Measurements from ENCODE around the gene PFDN6.
"Not testable (repeated sequence)": the region's sequence is repeated elsewhere in the genome, so short reads cannot be mapped to it uniquely, and the experiment has no call there.

PFDN6 gene

GRCh38 chr6:33251395-33252012, 37.9 kb upstream of the PFDN6 start:
- Histone ChIP-seq H4K20me1 (ENCODE audit: insufficient read depth, low read length) (no peaks in the 10 kb centered on the region), H3K27me3 (ENCODE audit: low read depth, low read length) (no peaks in the 10 kb centered on the region), H3K9me3 (ENCODE audit: insufficient read depth, low read length) (no peaks in the 10 kb centered on the region), H3K79me2 (ENCODE audit: low read length) (no peaks in the 10 kb centered on the region; the same call in 1 of the 2 replicates), H3K4me1 (ENCODE audit: low read length) (peaks cover 7% of the 10 kb centered on the region), H2AFZ (ENCODE audit: low read depth, low read length) (no peak overlapping the region), H3K27ac (ENCODE audit: low read length) (no peak overlapping the region), H3K9ac (ENCODE audit: low read length) (no peak overlapping the region), H3K4me3 (ENCODE audit: low read length) (no peak overlapping the region), H3K4me2 (ENCODE audit: low read length) (no peak overlapping the region), H3K36me3 (replicated peaks; ENCODE audit: low read depth, low read length) (peaks cover 3% of the 10 kb centered on the region)
- TF ChIP-seq CTCF (IDR thresholded peaks at IDR 0.05; ENCODE audit: low read depth, low read length) (no peak), EZH2phosphoT487 (IDR thresholded peaks at IDR 0.05; ENCODE audit: low read depth) (no peak)

- H3K27me3 ChIP-seq (ENCODE audit: low read depth, low read length): no peaks in the 10 kb centered on the region
- H3K9ac ChIP-seq (ENCODE audit: low read length): no peak overlapping the region
- TF ChIP-seq CTCF (IDR thresholded peaks at IDR 0.05; ENCODE audit: low read depth, low read length) (no peak), EZH2phosphoT487 (IDR thresholded peaks at IDR 0.05; ENCODE audit: low read depth) (no peak)
- H3K4me3 ChIP-seq (ENCODE audit: low read length): no peak overlapping the region
- H3K4me1 ChIP-seq (ENCODE audit: low read length): peaks cover 7% of the 10 kb centered on the region
- H3K27ac ChIP-seq (ENCODE audit: low read length): no peak overlapping the region
- peaks cover 3% of the 10 kb centered on the region for H3K36me3 ChIP-seq (replicated peaks; ENCODE audit: low read depth, low read length)
- no peaks in the 10 kb centered on the region for H3K9me3 ChIP-seq (ENCODE audit: insufficient read depth, low read length)
- no peak overlapping the region for H3K4me2 ChIP-seq (ENCODE audit: low read length)
- no peak overlapping the region for H2AFZ ChIP-seq (ENCODE audit: low read depth, low read length)
- no peaks in the 10 kb centered on the region for H4K20me1 ChIP-seq (ENCODE audit: insufficient read depth, low read length)
- no peaks in the 10 kb centered on the region; the same call in 1 of the 2 replicates for H3K79me2 ChIP-seq (ENCODE audit: low read length)
These were observed 36.6 kb upstream of the PFDN6 start for GRCh38 chr6:33252759-33253158.

- H3K9ac ChIP-seq (ENCODE audit: low read length): no peak overlapping the region
- no peak overlapping the region for H3K4me2 ChIP-seq (ENCODE audit: low read length)
- no peaks in the 10 kb centered on the region for H4K20me1 ChIP-seq (ENCODE audit: insufficient read depth, low read length)
- H3K27ac ChIP-seq (ENCODE audit: low read length): no peak overlapping the region
- H3K4me1 ChIP-seq (ENCODE audit: low read length): peaks cover 7% of the 10 kb centered on the region
- no peak overlapping the region for H3K4me3 ChIP-seq (ENCODE audit: low read length)
- TF ChIP-seq CTCF (IDR thresholded peaks at IDR 0.05; ENCODE audit: low read depth, low read length) (no peak), EZH2phosphoT487 (IDR thresholded peaks at IDR 0.05; ENCODE audit: low read depth) (no peak)
- H3K27me3 ChIP-seq (ENCODE audit: low read depth, low read length): no peaks in the 10 kb centered on the region
- H3K36me3 ChIP-seq (replicated peaks; ENCODE audit: low read depth, low read length): peaks cover 3% of the 10 kb centered on the region
- no peaks in the 10 kb centered on the region for H3K9me3 ChIP-seq (ENCODE audit: insufficient read depth, low read length)
- H3K79me2 ChIP-seq (ENCODE audit: low read length): no peaks in the 10 kb centered on the region; the same call in 1 of the 2 replicates
- no peak overlapping the region for H2AFZ ChIP-seq (ENCODE audit: low read depth, low read length)
These were observed 34.8 kb upstream of the PFDN6 start for GRCh38 chr6:33254591-33254990.

GRCh38 chr6:33259032-33259431, 30.4 kb upstream of the PFDN6 start:
- Histone ChIP-seq H3K27me3 (ENCODE audit: low read depth, low read length) (no peaks in the 10 kb centered on the region), H2AFZ (ENCODE audit: low read depth, low read length) (no peak overlapping the region), H3K4me1 (ENCODE audit: low read length) (no peaks in the 10 kb centered on the region), H3K9me3 (ENCODE audit: insufficient read depth, low read length) (no peaks in the 10 kb centered on the region), H3K4me2 (ENCODE audit: low read length) (no peak overlapping the region), H3K9ac (ENCODE audit: low read length) (no peak overlapping the region), H4K20me1 (ENCODE audit: insufficient read depth, low read length) (no peaks in the 10 kb centered on the region), H3K79me2 (ENCODE audit: low read length) (no peaks in the 10 kb centered on the region), H3K4me3 (ENCODE audit: low read length) (no peak overlapping the region), H3K36me3 (replicated peaks; ENCODE audit: low read depth, low read length) (no peaks in the 10 kb centered on the region), H3K27ac (ENCODE audit: low read length) (no peak overlapping the region)
- TF ChIP-seq CTCF (IDR thresholded peaks at IDR 0.05; ENCODE audit: low read depth, low read length) (no peak), EZH2phosphoT487 (IDR thresholded peaks at IDR 0.05; ENCODE audit: low read depth) (no peak)

- not testable (repeated sequence) for H3K4me1 ChIP-seq (ENCODE audit: low read length); H3K36me3 ChIP-seq (replicated peaks; ENCODE audit: low read depth, low read length); H3K9ac ChIP-seq (ENCODE audit: low read length); H3K27me3 ChIP-seq (ENCODE audit: low read depth, low read length); H3K4me3 ChIP-seq (ENCODE audit: low read length); H2AFZ ChIP-seq (ENCODE audit: low read depth, low read length); H4K20me1 ChIP-seq (ENCODE audit: insufficient read depth, low read length); H3K79me2 ChIP-seq (ENCODE audit: low read length); H3K4me2 ChIP-seq (ENCODE audit: low read length); H3K27ac ChIP-seq (ENCODE audit: low read length); H3K9me3 ChIP-seq (ENCODE audit: insufficient read depth, low read length)
These were observed 26.9 kb upstream of the PFDN6 start for GRCh38 chr6:33262490-33262889.
